H9 (cell line): ENCODE measurements around the gene ATG2B. TPM values are rescaled to one million over a fixed set of nuclear protein-coding genes. Genes with fewer than 3 reads are reported as not detected.

ENCODE experiments used
- DNase-seq: peaks from one replicate; pipeline ENCODE4 v3.0.0-alpha.2; 2017
- H2AFZ ChIP-seq: one replicate; pipeline ENCODE4 v1.6.1; 2013; ENCODE audit warnings: mild to moderate bottlenecking, low read length, control low read depth, moderate library complexity
- H2AK5ac ChIP-seq: 2 replicates; pipeline ENCODE4 v1.6.1; 2013; ENCODE audit warnings: low read length, control low read depth, mixed read lengths; ENCODE audit not compliant: insufficient read length
- H2BK120ac ChIP-seq: one replicate; pipeline ENCODE4 v1.6.1; 2013; ENCODE audit warnings: low read depth, mild to moderate bottlenecking, low read length, control low read depth, inconsistent platforms; ENCODE audit not compliant: poor library complexity, severe bottlenecking
- H2BK12ac ChIP-seq: 2 replicates; pipeline ENCODE4 v1.6.1; 2013; ENCODE audit warnings: low read length, control low read depth, mixed read lengths, low read depth; ENCODE audit not compliant: insufficient read length
- H2BK15ac ChIP-seq: 2 replicates; pipeline ENCODE4 v1.6.1; 2013; ENCODE audit warnings: low read depth, low read length, control low read depth
- H2BK20ac ChIP-seq: one replicate; pipeline ENCODE4 v1.6.1; 2013; ENCODE audit warnings: low read depth, mild to moderate bottlenecking, low read length, control low read depth, inconsistent platforms; ENCODE audit not compliant: poor library complexity, severe bottlenecking
- H2BK5ac ChIP-seq: 2 replicates; pipeline ENCODE4 v1.6.1; 2013; ENCODE audit warnings: low read length, control low read depth, mixed read lengths; ENCODE audit not compliant: insufficient read length
- H3K14ac ChIP-seq: 2 replicates; pipeline ENCODE4 v1.6.1; 2013; ENCODE audit warnings: low read length, control low read depth; ENCODE audit not compliant: insufficient read depth
- H3K18ac ChIP-seq: 2 replicates; pipeline ENCODE4 v1.6.1; 2013; ENCODE audit warnings: low read depth, mild to moderate bottlenecking, mixed read lengths, low read length, control low read depth; ENCODE audit not compliant: insufficient read length
- H3K23ac ChIP-seq: 2 replicates; pipeline ENCODE4 v1.6.1; 2013; ENCODE audit warnings: low read length, control low read depth, mixed read lengths, low read depth; ENCODE audit not compliant: insufficient read length
- H3K23me2 ChIP-seq: 2 replicates; pipeline ENCODE4 v1.6.1; 2013; ENCODE audit warnings: low read depth, mild to moderate bottlenecking, mixed read lengths, low read length, control low read depth; ENCODE audit not compliant: insufficient read length, poor library complexity, severe bottlenecking
- H3K27ac ChIP-seq: 2 replicates; pipeline ENCODE4 v1.5.1; 2013; ENCODE audit warnings: low read length, control low read depth, mixed read lengths, low read depth; ENCODE audit not compliant: insufficient read length
- H3K27me3 ChIP-seq: 2 replicates; pipeline ENCODE4 v1.6.1; 2013; ENCODE audit warnings: low read length, control low read depth, inconsistent platforms; ENCODE audit not compliant: insufficient read depth
- H3K4ac ChIP-seq: 2 replicates; pipeline ENCODE4 v1.6.1; 2013; ENCODE audit warnings: low read depth, mild to moderate bottlenecking, control low read depth, inconsistent platforms, low read length, moderate library complexity
- H3K4me1 ChIP-seq: 2 replicates; pipeline ENCODE4 v1.6.1; 2013; ENCODE audit warnings: low read length, control low read depth, inconsistent platforms; ENCODE audit not compliant: insufficient read depth
- H3K4me2 ChIP-seq: 2 replicates; pipeline ENCODE4 v1.6.1; 2013; ENCODE audit warnings: low read length, control low read depth, mixed read lengths; ENCODE audit not compliant: insufficient read length, insufficient read depth
- H3K56ac ChIP-seq: 2 replicates; pipeline ENCODE4 v1.6.1; 2013; ENCODE audit warnings: low read depth, mild to moderate bottlenecking, mixed read lengths, low read length, control low read depth; ENCODE audit not compliant: insufficient read length
- H3K79me1 ChIP-seq: 2 replicates; pipeline ENCODE4 v1.6.1; 2013; ENCODE audit warnings: low read depth, mild to moderate bottlenecking, moderate library complexity, low read length, control low read depth, inconsistent platforms; ENCODE audit not compliant: insufficient read depth, poor library complexity, severe bottlenecking
- H3K79me2 ChIP-seq: 2 replicates; pipeline ENCODE4 v1.6.1; 2013; ENCODE audit warnings: low read length, control low read depth, inconsistent platforms; ENCODE audit not compliant: insufficient read depth
- H3K9ac ChIP-seq: 2 replicates; pipeline ENCODE4 v1.6.1; 2013; ENCODE audit warnings: low read length, control low read depth, mixed read lengths; ENCODE audit not compliant: insufficient read length; ENCODE audit errors: extremely low read depth
- H3K9me3 ChIP-seq: one replicate; pipeline ENCODE4 v1.6.1; 2013; ENCODE audit warnings: low read depth, low read length, inconsistent platforms; ENCODE audit not compliant: control insufficient read depth
- H3T11ph ChIP-seq: one replicate; pipeline ENCODE4 v1.6.1; 2013; ENCODE audit warnings: mild to moderate bottlenecking, low read length, control low read depth, inconsistent platforms
- H4K20me1 ChIP-seq: one replicate; pipeline ENCODE4 v1.6.1; 2013; ENCODE audit not compliant: control insufficient read depth, insufficient read length, insufficient read depth
- H4K5ac ChIP-seq: 2 replicates; pipeline ENCODE4 v1.6.1; 2013; ENCODE audit warnings: low read depth, mild to moderate bottlenecking, mixed read lengths, low read length, control low read depth; ENCODE audit not compliant: insufficient read length
- H4K8ac ChIP-seq: replicated peaks from 2 replicates; pipeline ENCODE4 v1.6.1; 2013; ENCODE audit warnings: low read length, control low read depth, mixed read lengths, low read depth; ENCODE audit not compliant: insufficient read length
- H4K91ac ChIP-seq: 2 replicates; pipeline ENCODE4 v1.6.1; 2013; ENCODE audit warnings: low read depth, mild to moderate bottlenecking, moderate library complexity, mixed read lengths, low read length, control low read depth; ENCODE audit not compliant: insufficient read length
- H3K27ac Mint-ChIP-seq, 3 experiments: 2 replicates in 2 of 3; 3 replicates in 1 of 3; pipeline ENCODE4 v1.8.0; 2020 to 2021; ENCODE audit warnings: mixed read lengths in 3 of 3, mild to moderate bottlenecking in 1 of 3, moderate library complexity in 1 of 3
- H3K27me3 Mint-ChIP-seq: 2 replicates; pipeline ENCODE4 v1.8.0; 2021; ENCODE audit warnings: low read depth, mild to moderate bottlenecking, moderate library complexity, mixed read lengths
- H3K36me3 Mint-ChIP-seq, 3 experiments: 2 replicates in 2 of 3; 3 replicates in 1 of 3; pipeline ENCODE4 v1.8.0; 2020 to 2021; ENCODE audit warnings: low read depth in 3 of 3, mixed read lengths in 3 of 3; ENCODE audit not compliant: insufficient read depth in 1 of 3
- H3K4me1 Mint-ChIP-seq, 2 experiments: 2 replicates each; pipeline ENCODE4 v1.8.0; 2020; ENCODE audit warnings: mixed read lengths in 2 of 2
- H3K4me3 Mint-ChIP-seq, 2 experiments: 2 replicates in 1 of 2; 3 replicates in 1 of 2; pipeline ENCODE4 v1.8.0; 2020 to 2021; ENCODE audit warnings: mild to moderate bottlenecking in 2 of 2, mixed read lengths in 2 of 2, moderate library complexity in 1 of 2
- H3K9me3 Mint-ChIP-seq, 2 experiments: 2 replicates in 1 of 2; 3 replicates in 1 of 2; pipeline ENCODE4 v1.8.0; 2020; ENCODE audit warnings: mild to moderate bottlenecking in 2 of 2, mixed read lengths in 2 of 2, moderate library complexity in 1 of 2
- CTCF ChIP-seq: fragments of 200-600 bp; sonication (generic); conservative IDR thresholded peaks from 3 replicates; pipeline ENCODE4 v1.8.0; 2021; ENCODE audit warnings: antibody characterized with exemption, mild to moderate bottlenecking
- WGBS: extraction: QIAGEN DNeasy Blood & Tissue Kit; methylation state at CpG from one replicate; pipeline ENCODE4 v1.1.7; 2013; ENCODE audit warnings: missing lambda C conversion rate, low lambda C conversion rate, mixed read lengths; ENCODE audit not compliant: insufficient read length; ENCODE audit errors: extremely low coverage; 5-methylcytosine and 5-hydroxymethylcytosine counted together
- total RNA-seq: library from RNA; stranded (reverse); gene quantifications from 2 replicates; pipeline ENCODE4 v1.2.1, GENCODE V29; 2021

Gene ATG2B
- total RNA-seq, 1 experiment from 2014 or later, result 12.6 TPM

GRCh38 chr14:96287856-96288255 is 75.3 kb downstream of the ATG2B start:
- H3K4me3 Mint-ChIP-seq, result no peak overlapping the region
- no peak overlapping the region for H2BK20ac ChIP-seq
- peaks cover 0 to 4% of the 10 kb centered on the region in 2 experiments; a peak in 1 of 4 replicates for H3K4me1 Mint-ChIP-seq
- H3T11ph ChIP-seq, result no peak overlapping the region
- H3K56ac ChIP-seq, result no peak overlapping the region
- no peak overlapping the region for H3K27ac ChIP-seq
- no peaks in the 10 kb centered on the region for H3K4me1 ChIP-seq
- DNase-seq, result no peak
- H3K9ac ChIP-seq, result no peak overlapping the region
- H4K20me1 ChIP-seq, result no peaks in the 10 kb centered on the region
- no peak overlapping the region for H2AK5ac ChIP-seq
- H3K79me2 ChIP-seq, result no peaks in the 10 kb centered on the region
- H3K14ac ChIP-seq, result no peak overlapping the region
- no peaks in the 10 kb centered on the region for H3K9me3 ChIP-seq
- no peak overlapping the region for H3K4ac ChIP-seq
- no peaks in the 10 kb centered on the region for H3K27me3 Mint-ChIP-seq
- no peak overlapping the region for H2BK120ac ChIP-seq
- H3K79me1 ChIP-seq, result no peaks in the 10 kb centered on the region
- H4K8ac ChIP-seq, result no peak overlapping the region
- H3K23ac ChIP-seq, result no peak overlapping the region
- no peak overlapping the region for H4K5ac ChIP-seq
- H3K27ac Mint-ChIP-seq, result peak overlapping the region in 1 of 3 experiments; percentile 47; a peak in 2 of 7 replicates
- no peak overlapping the region for H2BK5ac ChIP-seq
- H2BK15ac ChIP-seq, result no peak overlapping the region
- no peak overlapping the region for H3K18ac ChIP-seq
- no peaks in the 10 kb centered on the region for H3K9me3 Mint-ChIP-seq
- TF ChIP-seq CTCF, result no peak
- no peaks in the 10 kb centered on the region for H3K27me3 ChIP-seq
- H2BK12ac ChIP-seq, result no peak overlapping the region
- no peaks in the 10 kb centered on the region for H3K23me2 ChIP-seq
- H2AFZ ChIP-seq, result no peak overlapping the region
- WGBS, result no CpG with 5 or more reads among the region's 1 CpG
- no peak overlapping the region for H4K91ac ChIP-seq
- H3K4me2 ChIP-seq, result no peak overlapping the region
- H3K36me3 Mint-ChIP-seq, result peaks cover 0 to 23% (median 22%) of the 10 kb centered on the region in 3 experiments; a peak in 5 of 7 replicates
